K562 (cell line): ENCODE results near the gene GNRHR. TPM values are rescaled to one million over a fixed set of nuclear protein-coding genes. Genes with fewer than 3 reads are reported as not detected.

Source experiments
- CCNT2 ChIP-seq: IDR thresholded peaks from 2 replicates; pipeline ENCODE4 v1.6.1; 2011; ENCODE audit warnings: borderline replicate concordance, low read depth, mild to moderate bottlenecking, moderate library complexity, mixed read lengths, low read length; ENCODE audit not compliant: insufficient read length; ENCODE audit errors: extremely low read depth
- CREB3 ChIP-seq: fragments of 450-650 bp; conservative IDR thresholded peaks from 2 replicates; pipeline ENCODE4 v1.6.1; 2016; ENCODE audit warnings: missing genetic modification characterization, low read depth, mild to moderate bottlenecking, missing compliant biosample characterization, moderate library complexity
- FOXO4 ChIP-seq: fragments of 450-650 bp; formaldehyde crosslinking; IDR thresholded peaks from 2 replicates; pipeline ENCODE4 v1.4.0; 2020; ENCODE audit warnings: mild to moderate bottlenecking, moderate library complexity
- GATAD2A ChIP-seq: fragments of 450-650 bp; IDR thresholded peaks from 2 replicates; pipeline ENCODE4 v1.6.1; 2017
- HMGN3 ChIP-seq: IDR thresholded peaks from 2 replicates; pipeline ENCODE4 v1.6.1; 2011; ENCODE audit warnings: borderline replicate concordance, low read depth, mild to moderate bottlenecking, mixed read lengths, low read length; ENCODE audit not compliant: insufficient read length; ENCODE audit errors: extremely low read depth
- JUND ChIP-seq, 2 experiments: IDR thresholded peaks; 2 replicates in 1 of 2; 3 replicates in 1 of 2; pipeline ENCODE4 v1.6.1; 2011; ENCODE audit warnings: borderline replicate concordance in 2 of 2, low read depth in 2 of 2, low read length in 2 of 2, improper control_type of control experiment in 1 of 2, missing biosample characterization in 1 of 2, missing genetic modification characterization in 1 of 2, missing genetic modification reagents in 1 of 2
- MAFF ChIP-seq: IDR thresholded peaks from 2 replicates; pipeline ENCODE4 v1.6.1; 2012; ENCODE audit warnings: low read length, improper control_type of control experiment
- NFIC ChIP-seq: fragments of 450-650 bp; IDR thresholded peaks from 2 replicates; pipeline ENCODE4 v1.6.1; 2017; ENCODE audit warnings: mild to moderate bottlenecking, inconsistent platforms
- NR4A1 ChIP-seq, 2 experiments: fragments of 250-450 bp in 1 of 2; fragments of 450-650 bp in 1 of 2; sonication (Bioruptor Pico) in 1 of 2; IDR thresholded peaks; 2 replicates each; pipeline versions ENCODE4 v1.4.0 to v1.6.1; 2016 to 2020; ENCODE audit warnings: mild to moderate bottlenecking in 2 of 2, missing compliant biosample characterization in 1 of 2, missing genetic modification characterization in 1 of 2, moderate library complexity in 1 of 2
- POLR2A ChIP-seq: fragments of 450-650 bp; conservative IDR thresholded peaks from 2 replicates; pipeline ENCODE4 v1.6.1; 2016
- PRDM10 ChIP-seq: fragments of 450-650 bp; IDR thresholded peaks from 2 replicates; pipeline ENCODE4 v1.6.1; 2018; ENCODE audit not compliant: partially characterized antibody
- SMAD1 ChIP-seq: fragments of 150-350 bp; IDR thresholded peaks from 2 replicates; pipeline ENCODE4 v1.6.1; 2014; ENCODE audit warnings: low read length, low read depth; ENCODE audit not compliant: partially characterized antibody
- SRSF1 ChIP-seq: fragments of 200-400 bp; formaldehyde crosslinking; IDR thresholded peaks from 2 replicates; pipeline ENCODE4 v1.6.1; 2017; ENCODE audit warnings: mild to moderate bottlenecking, low read depth, low read length, moderate library complexity
- YBX1 ChIP-seq: fragments of 450-650 bp; IDR thresholded peaks from 2 replicates; pipeline ENCODE4 v1.7.1; 2016; ENCODE audit warnings: mild to moderate bottlenecking
- ZFP91 ChIP-seq: sonication (generic); formaldehyde crosslinking; IDR thresholded peaks from 2 replicates; pipeline ENCODE4 v1.8.0; 2022; ENCODE audit warnings: mild to moderate bottlenecking, missing genetic modification reagents
- ZKSCAN3 ChIP-seq: fragments of 250-450 bp; sonication (Bioruptor Pico); IDR thresholded peaks from 2 replicates; pipeline ENCODE4 v1.4.0; 2020
- ZNF311 ChIP-seq: fragments of 250-450 bp; sonication (Bioruptor Pico); IDR thresholded peaks from 2 replicates; pipeline ENCODE4 v1.4.0; 2020; ENCODE audit warnings: mild to moderate bottlenecking, moderate library complexity
- ZNF444 ChIP-seq: fragments of 250-450 bp; sonication (Bioruptor Pico); IDR thresholded peaks from 2 replicates; pipeline ENCODE4 v1.4.0; 2020; ENCODE audit warnings: mild to moderate bottlenecking, moderate library complexity
- ZNF707 ChIP-seq: fragments of 250-450 bp; sonication (Bioruptor Pico); conservative IDR thresholded peaks from 2 replicates; pipeline ENCODE4 v1.8.0; 2022; ENCODE audit warnings: inconsistent platforms, mild to moderate bottlenecking, moderate library complexity
- ZSCAN29 ChIP-seq: fragments of 450-650 bp; IDR thresholded peaks from 2 replicates; pipeline ENCODE4 v1.6.1; 2017
- polyA plus RNA-seq, 8 experiments: library from polyadenylated mRNA; depleted of rRNA in 4 of 8; stranded (reverse) in 5 of 8; unstranded in 3 of 8; fragments of >200 nt; fragmentation: Nextera tagmentation in 2 of 8; fragmentation: Illumina TruSeq in 1 of 8; extraction: Ambion mirVana in 2 of 8; extraction: Trizol in 1 of 8; gene quantifications; 2 replicates each; pipeline versions ENCODE4 v1.2.1 to v1.2.3, GENCODE V29; 2011 to 2014; ENCODE audit warnings: inconsistent platforms in 1 of 8, missing spikeins in 1 of 8
- total RNA-seq, 7 experiments: library from RNA; depleted of rRNA in 6 of 7; stranded (reverse); fragments of >200 nt in 6 of 7; fragmentation: Illumina TruSeq in 2 of 7; extraction: Trizol in 2 of 7; gene quantifications; 2 replicates each; pipeline versions ENCODE4 v1.2.1 to v1.2.3, GENCODE V29; 2011 to 2021; ENCODE audit warnings: low replicate concordance in 1 of 7

The GNRHR gene
- total and polyA plus RNA-seq, 9 of the 15 experiments (the other 6 are each of a cell fraction or from before 2014, with no cell fraction given), result 0.06 to 0.13 TPM; not detected in 7

GRCh38 chr4:67721770-67722597 is 32.2 kb downstream of the GNRHR start (continued):
- TF ChIP-seq JUND (IDR thresholded peaks at IDR 0.05; ENCODE audit: borderline replicate concordance, low read depth, low read length) (peak; percentile 91), JUND (tag; IDR thresholded peaks at IDR 0.05; ENCODE audit: borderline replicate concordance, low read depth, low read length) (peak; percentile 99), MAFF (no peak), ZSCAN29 (no peak), ZFP91 (CRISPR knock-in tag) (no peak), ZNF707 (CRISPR knock-in tag) (peak; percentile 95), NR4A1 (CRISPR knock-in tag; IDR thresholded peaks at IDR 0.05) (peak; percentile 100), NR4A1 (tag; IDR thresholded peaks at IDR 0.05) (peak; percentile 100), SMAD1 (no peak), ZKSCAN3 (peak; percentile 95), PRDM10 (peak; percentile 44), SRSF1 (no peak), GATAD2A (peak; percentile 100), FOXO4 (CRISPR knock-in tag) (peak; percentile 100), POLR2A (peak; percentile 75), NFIC (peak; percentile 26; the same call in 1 of the 2 replicates), HMGN3 (no peak), YBX1 (no peak), ZNF311 (CRISPR knock-in tag) (peak; percentile 100), CREB3 (peak; percentile 100), CCNT2 (no peak), ZNF444 (CRISPR knock-in tag) (peak; percentile 100)
